Prostate gland (tissue), 2 donors: ENCODE measurements around the gene STUB1.

Experiments used
- CTCF ChIP-seq, 4 experiments: fragments of 200-600 bp in 2 of 4; fragments of 450-650 bp in 2 of 4; sonication (generic) in 2 of 4; IDR thresholded peaks; 1 replicate in 3 of 4; 2 replicates in 1 of 4; pipeline ENCODE4 v1.5.1; 2016 to 2019; ENCODE audit warnings: antibody characterized with exemption in 4 of 4, mild to moderate bottlenecking in 2 of 4, moderate library complexity in 2 of 4
- POLR2AphosphoS5 ChIP-seq: sonication (generic); formaldehyde crosslinking; IDR thresholded peaks from one replicate; pipeline ENCODE4 v1.6.1; 2017; ENCODE audit warnings: antibody characterized with exemption

GRCh38 chr16:694187-694862, 14.1 kb downstream of the STUB1 start:
- TF ChIP-seq CTCF (IDR thresholded peaks at IDR 0.05) = no peak
- TF ChIP-seq POLR2AphosphoS5 = no peak
